Measurements from ENCODE around the gene UBASH3A.
A peak's percentile ranks its signal among the peaks of the same experiment; 100 is the strongest.

The UBASH3A gene

DNA sequence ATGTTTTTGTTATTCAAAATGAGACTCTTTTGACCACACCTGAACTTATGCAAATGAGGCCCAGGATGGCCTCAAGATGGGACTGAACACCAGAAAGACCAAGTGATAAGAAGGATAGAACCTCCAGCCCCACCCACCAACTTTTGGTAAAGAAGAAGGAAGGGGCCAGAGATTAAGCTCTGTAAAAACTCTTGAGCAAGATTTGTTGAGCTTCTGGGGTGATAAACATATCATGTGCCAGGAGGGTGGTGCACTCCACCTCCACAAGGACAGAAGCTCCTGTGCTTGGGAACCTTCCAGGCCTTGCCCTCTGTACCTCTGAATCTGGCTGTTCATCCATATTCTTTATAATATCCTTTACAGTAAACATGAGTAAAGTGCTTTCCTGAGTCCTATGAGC lies 87.0 kb downstream of the UBASH3A start:
- in situ Hi-C loops (cut with HindIII; ENCODE audit: low pct_ligation_motif_present, low pct_unique_long_range_greater_than_20kb, low sequenced_read_pairs): no loop called here
- DNase-seq: no peak

DNA sequence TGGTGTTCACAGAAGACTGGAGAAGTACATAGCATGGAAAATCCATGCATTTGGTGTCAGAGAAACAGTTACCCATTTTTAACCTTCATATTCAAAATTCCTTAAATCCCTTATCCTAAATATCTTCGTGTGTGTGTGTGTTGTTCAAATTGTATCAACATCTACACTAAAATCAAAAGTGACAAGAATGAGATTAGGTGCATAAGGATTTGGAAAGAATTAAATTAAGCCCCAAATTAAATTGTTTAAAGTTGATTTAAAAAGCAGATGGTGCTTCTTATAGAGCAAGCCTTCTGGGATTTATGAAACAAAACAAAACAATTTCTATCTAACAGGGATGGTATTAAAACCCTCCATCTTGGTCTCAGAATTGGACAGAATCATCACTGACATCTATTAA lies 87.6 kb downstream of the UBASH3A start:
- in situ Hi-C loops (cut with HindIII; ENCODE audit: low pct_ligation_motif_present, low pct_unique_long_range_greater_than_20kb, low sequenced_read_pairs): no loop called here
- DNase-seq: no peak

DNA sequence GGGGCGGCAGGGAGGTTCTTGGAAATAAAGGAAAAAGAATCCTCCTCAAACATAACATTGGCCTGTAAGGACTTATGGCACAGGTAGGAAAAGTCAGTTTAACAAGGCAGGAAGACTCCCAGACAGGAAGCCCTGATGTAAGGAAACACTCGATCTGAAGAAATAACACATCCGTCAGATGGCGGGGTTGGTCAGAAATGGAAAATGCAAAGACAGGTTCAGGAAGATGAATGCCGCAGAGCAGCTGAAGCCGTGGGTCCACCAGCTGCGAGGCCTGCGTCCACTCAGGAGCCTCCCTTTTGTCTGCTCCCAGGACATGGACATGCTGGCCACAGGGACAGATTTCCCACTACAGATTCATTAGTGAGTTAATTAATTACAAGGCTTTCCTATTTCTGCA lies 88.5 kb downstream of the UBASH3A start:
- DNase-seq: no peak
- in situ Hi-C loops (cut with HindIII; ENCODE audit: low pct_ligation_motif_present, low pct_unique_long_range_greater_than_20kb, low sequenced_read_pairs): no loop called here

DNA sequence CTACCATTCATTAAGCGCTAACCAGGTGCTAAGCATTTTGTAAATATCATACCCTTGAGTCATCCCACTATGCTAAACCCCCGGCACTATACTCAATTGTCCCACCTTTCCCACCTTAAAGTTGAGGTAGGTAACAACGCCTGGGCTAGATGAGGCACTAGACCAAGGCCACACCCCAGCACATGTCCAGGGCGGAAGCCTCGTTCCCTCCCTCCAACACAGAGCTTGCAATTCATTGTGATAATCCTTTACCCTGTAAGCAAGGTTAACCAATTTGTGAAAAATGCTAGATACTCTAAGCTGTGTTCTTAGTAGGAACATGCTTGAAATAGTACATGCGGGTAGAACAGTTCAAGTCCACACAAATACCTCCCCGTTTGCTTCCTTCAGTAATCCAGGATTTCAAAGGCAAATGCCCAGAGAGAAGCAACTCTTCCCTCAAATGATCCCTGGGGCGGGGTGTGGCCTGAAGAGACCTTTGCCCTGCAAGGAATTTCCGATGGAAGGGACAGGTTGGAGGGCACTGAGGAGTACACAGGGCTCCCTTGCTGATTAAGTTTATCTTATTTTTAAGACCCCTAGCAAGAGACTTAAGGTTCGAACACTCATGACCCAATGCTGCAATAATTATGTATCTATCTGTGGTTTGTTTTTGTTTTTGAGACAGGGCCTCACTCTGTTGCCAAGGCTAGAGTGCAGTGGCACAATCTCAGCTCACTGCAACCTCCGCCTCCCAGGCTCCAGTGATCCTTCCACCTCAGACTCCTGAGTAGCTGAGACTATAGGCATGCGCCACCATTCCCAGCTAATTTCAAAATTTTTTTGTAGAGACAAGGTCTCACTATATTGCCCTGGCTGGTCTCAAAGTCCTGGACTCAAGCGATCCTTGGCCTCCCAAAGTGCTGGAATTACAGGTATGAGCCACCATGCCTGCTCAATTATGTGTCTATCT lies 89.7 kb downstream of the UBASH3A start:
- in situ Hi-C loops (cut with HindIII; ENCODE audit: low pct_ligation_motif_present, low pct_unique_long_range_greater_than_20kb, low sequenced_read_pairs): no loop called here
- DNase-seq: no peak

DNA sequence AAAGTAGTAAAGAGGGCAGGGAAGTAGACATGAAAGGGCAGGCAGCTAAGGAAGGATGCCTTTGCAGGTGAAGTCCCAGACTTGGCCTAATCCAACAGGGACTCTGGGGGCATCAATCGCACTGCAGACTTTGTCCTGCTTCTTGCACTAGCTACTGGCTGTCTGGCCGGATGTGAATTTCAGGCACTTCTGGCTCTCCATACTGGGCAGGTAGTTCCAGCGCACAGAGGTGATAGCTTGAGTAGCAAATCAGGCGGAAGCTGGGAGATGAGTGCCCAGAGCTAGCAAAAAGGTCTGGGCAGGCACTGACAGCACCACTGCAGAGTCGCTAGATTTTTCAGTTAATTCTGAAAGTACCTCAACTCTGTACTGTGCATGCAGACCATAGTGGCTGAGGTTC lies 91.3 kb downstream of the UBASH3A start:
- no peak for DNase-seq
- in situ Hi-C loops (cut with HindIII; ENCODE audit: low pct_ligation_motif_present, low pct_unique_long_range_greater_than_20kb, low sequenced_read_pairs): no loop called here

DNA sequence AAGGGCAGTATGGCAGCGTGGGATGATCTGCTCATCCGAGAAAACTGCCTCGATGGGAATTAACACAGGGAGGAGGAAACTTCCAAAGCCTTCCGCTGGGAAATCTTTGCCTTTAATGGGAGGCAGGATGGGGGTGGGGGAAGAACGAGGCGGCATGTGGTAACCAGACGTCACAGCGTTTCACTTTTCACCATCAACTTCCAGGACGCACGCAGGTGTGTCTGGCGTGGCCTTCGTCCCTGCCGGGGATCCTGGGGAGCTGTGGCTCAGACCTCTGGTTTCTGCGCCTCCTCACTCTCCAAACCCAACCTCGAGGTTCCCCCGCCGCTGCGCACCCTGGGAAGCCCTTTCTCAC lies 92.0 kb downstream of the UBASH3A start:
- in situ Hi-C loops (cut with HindIII; ENCODE audit: low pct_ligation_motif_present, low pct_unique_long_range_greater_than_20kb, low sequenced_read_pairs): no loop called here
- peak; percentile 7 for DNase-seq

DNA sequence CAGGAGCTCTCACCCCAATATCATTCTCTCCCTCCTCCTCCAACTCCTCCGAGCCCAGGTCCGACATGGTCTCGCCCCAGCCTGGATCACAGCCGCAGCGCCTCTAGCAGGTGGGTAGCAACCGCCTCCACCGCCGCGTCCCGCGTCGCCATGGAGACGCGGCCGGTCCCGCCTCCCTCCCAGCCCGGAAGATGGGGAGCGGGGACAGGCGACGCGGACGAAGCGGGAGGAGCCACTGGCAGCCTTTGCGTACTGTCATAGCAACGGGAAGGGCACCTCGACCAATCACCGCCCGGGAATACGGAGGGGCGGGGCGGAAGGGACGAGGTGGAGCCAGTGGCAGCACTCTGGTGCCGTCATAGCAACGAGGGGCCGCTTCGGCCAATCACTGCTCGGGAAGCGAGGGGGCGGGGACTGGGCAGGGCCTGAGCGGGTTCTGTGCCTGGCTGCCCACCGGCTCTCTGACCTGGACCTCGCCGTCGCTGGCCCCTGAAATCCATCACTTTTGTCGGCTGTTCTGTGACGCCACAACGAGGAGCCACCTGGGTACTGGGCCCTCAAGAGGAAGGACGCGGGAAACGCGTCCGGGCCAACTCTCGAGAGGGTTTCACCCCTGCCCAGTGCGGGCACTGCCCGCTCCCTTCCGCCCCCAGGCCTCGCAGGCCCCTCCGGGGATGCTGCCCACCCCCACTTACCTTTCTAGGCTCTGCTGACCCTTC lies 92.6 kb downstream of the UBASH3A start, which contains the start of gene RSPH1:
TSS of gene RSPH1 (minus strand) at position 105 of the 719 bp plus-strand sequence. CDS start at position 67, 38 bp downstream.
- peak; percentile 96 for DNase-seq
- in situ Hi-C loops (cut with HindIII; ENCODE audit: low pct_ligation_motif_present, low pct_unique_long_range_greater_than_20kb, low sequenced_read_pairs): no loop called here

DNA sequence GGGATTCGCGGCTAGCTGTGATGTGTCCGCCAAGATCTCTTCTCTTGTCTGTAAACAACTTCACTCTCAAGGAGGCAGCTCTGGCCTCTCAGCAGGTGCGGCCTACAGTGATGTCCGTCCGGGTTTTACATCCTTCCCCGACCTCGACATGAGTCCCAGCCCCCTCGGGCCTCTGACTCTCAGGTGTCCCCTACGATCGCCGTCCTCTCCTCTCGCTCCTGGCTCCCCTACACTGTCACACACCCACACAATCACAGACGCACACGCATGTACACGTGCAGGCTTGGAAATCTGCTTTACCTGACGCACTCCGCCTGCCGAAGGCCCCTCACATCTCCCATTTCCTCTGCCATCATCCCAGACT lies 93.1 kb downstream of the UBASH3A start:
- in situ Hi-C loops (cut with HindIII; ENCODE audit: low pct_ligation_motif_present, low pct_unique_long_range_greater_than_20kb, low sequenced_read_pairs): no loop called here
- peak; percentile 18 for DNase-seq
